ENCODE data around the gene CBFA2T3.

DNA sequence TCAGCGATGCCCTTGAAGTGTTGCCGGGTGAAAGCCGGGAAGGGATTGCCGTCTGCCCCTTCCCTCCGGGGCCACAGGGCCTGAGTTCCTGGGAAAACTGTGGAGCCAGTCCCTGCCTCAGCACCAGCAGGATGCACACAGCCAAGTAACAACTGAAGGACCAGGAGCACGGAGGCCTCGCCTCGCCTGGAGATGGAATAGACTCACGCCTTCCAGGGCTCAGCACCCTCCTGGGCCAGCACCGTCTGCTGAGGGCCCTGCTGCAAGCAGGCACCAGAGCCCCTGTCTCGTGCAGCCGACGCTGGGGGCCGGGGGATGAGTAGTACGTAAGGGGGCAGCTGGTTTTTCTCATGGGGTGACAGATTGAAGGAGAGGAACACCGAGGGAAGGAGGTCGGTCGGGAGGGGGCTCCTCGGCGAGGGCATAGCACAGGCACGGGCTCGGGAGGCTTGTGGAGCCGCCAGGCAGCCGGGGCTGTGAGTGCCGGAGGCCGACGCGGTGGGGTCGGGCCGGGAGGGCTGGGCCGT lies 6.4 kb downstream of the CBFA2T3 start:
- TF ChIP-seq, protein P1, sequence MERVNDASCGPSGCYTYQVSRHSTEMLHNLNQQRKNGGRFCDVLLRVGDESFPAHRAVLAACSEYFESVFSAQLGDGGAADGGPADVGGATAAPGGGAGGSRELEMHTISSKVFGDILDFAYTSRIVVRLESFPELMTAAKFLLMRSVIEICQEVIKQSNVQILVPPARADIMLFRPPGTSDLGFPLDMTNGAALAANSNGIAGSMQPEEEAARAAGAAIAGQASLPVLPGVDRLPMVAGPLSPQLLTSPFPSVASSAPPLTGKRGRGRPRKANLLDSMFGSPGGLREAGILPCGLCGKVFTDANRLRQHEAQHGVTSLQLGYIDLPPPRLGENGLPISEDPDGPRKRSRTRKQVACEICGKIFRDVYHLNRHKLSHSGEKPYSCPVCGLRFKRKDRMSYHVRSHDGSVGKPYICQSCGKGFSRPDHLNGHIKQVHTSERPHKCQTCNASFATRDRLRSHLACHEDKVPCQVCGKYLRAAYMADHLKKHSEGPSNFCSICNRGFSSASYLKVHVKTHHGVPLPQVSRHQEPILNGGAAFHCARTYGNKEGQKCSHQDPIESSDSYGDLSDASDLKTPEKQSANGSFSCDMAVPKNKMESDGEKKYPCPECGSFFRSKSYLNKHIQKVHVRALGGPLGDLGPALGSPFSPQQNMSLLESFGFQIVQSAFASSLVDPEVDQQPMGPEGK (tag by site-specific recombination; IDR thresholded peaks at IDR 0.05), result no peak
- TF ChIP-seq, protein P2, sequence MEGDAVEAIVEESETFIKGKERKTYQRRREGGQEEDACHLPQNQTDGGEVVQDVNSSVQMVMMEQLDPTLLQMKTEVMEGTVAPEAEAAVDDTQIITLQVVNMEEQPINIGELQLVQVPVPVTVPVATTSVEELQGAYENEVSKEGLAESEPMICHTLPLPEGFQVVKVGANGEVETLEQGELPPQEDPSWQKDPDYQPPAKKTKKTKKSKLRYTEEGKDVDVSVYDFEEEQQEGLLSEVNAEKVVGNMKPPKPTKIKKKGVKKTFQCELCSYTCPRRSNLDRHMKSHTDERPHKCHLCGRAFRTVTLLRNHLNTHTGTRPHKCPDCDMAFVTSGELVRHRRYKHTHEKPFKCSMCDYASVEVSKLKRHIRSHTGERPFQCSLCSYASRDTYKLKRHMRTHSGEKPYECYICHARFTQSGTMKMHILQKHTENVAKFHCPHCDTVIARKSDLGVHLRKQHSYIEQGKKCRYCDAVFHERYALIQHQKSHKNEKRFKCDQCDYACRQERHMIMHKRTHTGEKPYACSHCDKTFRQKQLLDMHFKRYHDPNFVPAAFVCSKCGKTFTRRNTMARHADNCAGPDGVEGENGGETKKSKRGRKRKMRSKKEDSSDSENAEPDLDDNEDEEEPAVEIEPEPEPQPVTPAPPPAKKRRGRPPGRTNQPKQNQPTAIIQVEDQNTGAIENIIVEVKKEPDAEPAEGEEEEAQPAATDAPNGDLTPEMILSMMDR (tag by site-specific recombination; IDR thresholded peaks at IDR 0.05), result no peak
- no peak for TF ChIP-seq SETDB1 (IDR thresholded peaks at IDR 0.05; ENCODE audit: insufficient read length, low read length)
- TF ChIP-seq, protein P3, sequence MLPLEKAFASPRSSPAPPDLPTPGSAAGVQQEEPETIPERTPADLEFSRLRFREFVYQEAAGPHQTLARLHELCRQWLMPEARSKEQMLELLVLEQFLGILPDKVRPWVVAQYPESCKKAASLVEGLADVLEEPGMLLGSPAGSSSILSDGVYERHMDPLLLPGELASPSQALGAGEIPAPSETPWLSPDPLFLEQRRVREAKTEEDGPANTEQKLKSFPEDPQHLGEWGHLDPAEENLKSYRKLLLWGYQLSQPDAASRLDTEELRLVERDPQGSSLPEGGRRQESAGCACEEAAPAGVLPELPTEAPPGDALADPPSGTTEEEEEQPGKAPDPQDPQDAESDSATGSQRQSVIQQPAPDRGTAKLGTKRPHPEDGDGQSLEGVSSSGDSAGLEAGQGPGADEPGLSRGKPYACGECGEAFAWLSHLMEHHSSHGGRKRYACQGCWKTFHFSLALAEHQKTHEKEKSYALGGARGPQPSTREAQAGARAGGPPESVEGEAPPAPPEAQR (tag by site-specific recombination; IDR thresholded peaks at IDR 0.05), result no peak
- no peak for TF ChIP-seq ZNF777 (tag by site-specific recombination; IDR thresholded peaks at IDR 0.05; ENCODE audit: borderline replicate concordance)
- TF ChIP-seq, protein P4, sequence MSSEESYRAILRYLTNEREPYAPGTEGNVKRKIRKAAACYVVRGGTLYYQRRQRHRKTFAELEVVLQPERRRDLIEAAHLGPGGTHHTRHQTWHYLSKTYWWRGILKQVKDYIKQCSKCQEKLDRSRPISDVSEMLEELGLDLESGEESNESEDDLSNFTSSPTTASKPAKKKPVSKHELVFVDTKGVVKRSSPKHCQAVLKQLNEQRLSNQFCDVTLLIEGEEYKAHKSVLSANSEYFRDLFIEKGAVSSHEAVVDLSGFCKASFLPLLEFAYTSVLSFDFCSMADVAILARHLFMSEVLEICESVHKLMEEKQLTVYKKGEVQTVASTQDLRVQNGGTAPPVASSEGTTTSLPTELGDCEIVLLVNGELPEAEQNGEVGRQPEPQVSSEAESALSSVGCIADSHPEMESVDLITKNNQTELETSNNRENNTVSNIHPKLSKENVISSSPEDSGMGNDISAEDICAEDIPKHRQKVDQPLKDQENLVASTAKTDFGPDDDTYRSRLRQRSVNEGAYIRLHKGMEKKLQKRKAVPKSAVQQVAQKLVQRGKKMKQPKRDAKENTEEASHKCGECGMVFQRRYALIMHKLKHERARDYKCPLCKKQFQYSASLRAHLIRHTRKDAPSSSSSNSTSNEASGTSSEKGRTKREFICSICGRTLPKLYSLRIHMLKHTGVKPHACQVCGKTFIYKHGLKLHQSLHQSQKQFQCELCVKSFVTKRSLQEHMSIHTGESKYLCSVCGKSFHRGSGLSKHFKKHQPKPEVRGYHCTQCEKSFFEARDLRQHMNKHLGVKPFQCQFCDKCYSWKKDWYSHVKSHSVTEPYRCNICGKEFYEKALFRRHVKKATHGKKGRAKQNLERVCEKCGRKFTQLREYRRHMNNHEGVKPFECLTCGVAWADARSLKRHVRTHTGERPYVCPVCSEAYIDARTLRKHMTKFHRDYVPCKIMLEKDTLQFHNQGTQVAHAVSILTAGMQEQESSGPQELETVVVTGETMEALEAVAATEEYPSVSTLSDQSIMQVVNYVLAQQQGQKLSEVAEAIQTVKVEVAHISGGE (tag by site-specific recombination; conservative IDR thresholded peaks at IDR 0.05; ENCODE audit: low read depth), result no peak

Measured in HEK293 (cell line).